ENCODE results near the gene ESPN. TPM values are rescaled to one million over a fixed set of nuclear protein-coding genes. Genes with fewer than 3 reads are reported as not detected.

ESPN gene
- total and polyA plus RNA-seq, 2 of the 4 experiments (the other 2 are of a cell fraction), result under 0.01 to 0.02 TPM

DNA sequence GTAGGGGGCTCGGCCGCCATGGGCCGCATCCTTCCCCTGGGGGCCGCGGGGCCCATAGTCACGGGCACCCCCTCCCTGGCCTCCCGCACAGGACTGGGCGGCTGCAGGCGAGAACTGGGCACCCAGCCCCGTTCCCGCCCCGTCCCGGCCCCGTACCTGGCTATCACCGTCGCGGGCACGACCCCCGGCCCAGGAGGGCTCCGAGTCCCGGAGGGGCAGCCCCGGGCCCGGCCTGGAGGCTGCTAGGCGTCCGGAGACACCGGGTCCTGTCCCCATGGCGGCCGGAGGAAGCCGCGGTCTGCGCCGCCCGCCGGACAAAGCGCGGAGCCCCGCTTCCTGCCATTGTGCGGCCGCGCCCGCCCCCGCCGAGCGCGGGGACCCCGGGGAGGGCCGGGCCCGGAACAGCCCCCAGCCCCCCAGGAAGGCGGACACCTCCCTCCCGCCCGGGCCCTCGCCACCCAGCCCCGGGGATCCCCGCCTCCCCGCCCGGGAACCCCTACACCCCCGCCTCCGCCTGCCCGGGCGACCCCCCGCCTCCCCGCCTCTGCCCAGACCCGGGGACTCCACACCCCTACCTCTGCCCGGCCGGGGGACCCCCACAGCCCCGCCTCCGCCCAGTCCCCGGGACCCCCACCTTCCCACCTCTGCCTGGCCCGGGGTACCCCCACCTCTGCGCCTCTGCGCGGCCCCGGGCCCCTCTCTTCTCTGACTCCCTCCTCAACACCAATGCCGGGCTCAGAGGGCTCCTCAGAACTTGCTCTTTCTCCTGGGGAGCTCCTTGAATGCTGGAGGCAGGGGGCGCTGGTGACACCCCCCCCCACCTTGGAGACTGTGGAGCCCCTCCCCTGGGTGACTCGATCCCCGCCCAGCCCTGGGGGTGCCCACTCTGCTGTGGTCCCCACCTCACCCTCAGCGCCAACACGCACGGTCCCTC lies 60.9 kb downstream of the ESPN start:
- no TSS peak for BruUV-seq (replicated peaks)
- peaks cover 3 to 16% of the 10 kb centered on the region in 2 experiments; a peak in 2 of 4 replicates for H3K79me1 ChIP-seq (ENCODE audit: low read depth in 1 of 2, low read length in 2 of 2)
- DNase-seq, result no peak
- H4K91ac ChIP-seq (ENCODE audit: insufficient read depth, low read depth, low read length), result no peak overlapping the region; the same call in 1 of the 2 replicates
- no peak overlapping the region for H2BK5ac ChIP-seq (ENCODE audit: low read depth, low read length, poor library complexity, severe bottlenecking)
- H3K23ac ChIP-seq (ENCODE audit: low read depth, low read length), result no peak overlapping the region
- H3K4me2 ChIP-seq (ENCODE audit: low read depth, low read length), result peak overlapping the region; percentile 71; the same call in 1 of the 2 replicates
- H3K4ac ChIP-seq (ENCODE audit: low read depth, low read length), result no peak overlapping the region; the same call in 1 of the 2 replicates
- no peak overlapping the region for H2BK120ac ChIP-seq (ENCODE audit: low read depth, low read length)
- H2AK9ac ChIP-seq (replicated peaks; ENCODE audit: low read depth, low read length, poor library complexity), result peak overlapping the region; percentile 91
- in situ Hi-C loops (cut with MboI; ENCODE audit: low sequenced_read_pairs), result no loop called here
- 0 out of 2 replicates have a peak, but pooled peaks cover 2% of the 10 kb centered on the region for H3K4me1 ChIP-seq (ENCODE audit: control insufficient read depth, insufficient read depth, low read length)
- H4K8ac ChIP-seq (ENCODE audit: low read depth in 2 of 2, low read length in 2 of 2), result peak overlapping the region in 1 of 2 experiments; percentile 48; a peak in 1 of 4 replicates
- 1% methylated on average over 34 of the region's 80 CpGs; no CpG with 5 or more reads in 1 of the 2 experiments for WGBS, 2 experiments (ENCODE audit: extremely low coverage in 2 of 2, insufficient read length in 1 of 2)
- no peak overlapping the region; the same call in 1 of the 2 replicates for H4K5ac ChIP-seq (ENCODE audit: low read depth, low read length)
- H3K9ac ChIP-seq (ENCODE audit: low read depth, low read length), result peak overlapping the region; percentile 52; the same call in 1 of the 2 replicates
- H2AFZ ChIP-seq (replicated peaks; ENCODE audit: low read length, poor library complexity), result peak overlapping the region; percentile 89
- no peaks in the 10 kb centered on the region for H3K9me1 ChIP-seq (ENCODE audit: insufficient read depth, low read length)
- intact Hi-C loops (cut with micrococcal nuclease), result loop anchor here (1.0 to 5.0 kb wide), 4 partner anchors 38 to 732 kb away; partner anchors contain the start of gene NOL9
- no peak for TF ChIP-seq MAZ (IDR thresholded peaks at IDR 0.05; ENCODE audit: borderline replicate concordance, low read depth, low read length)
- TF ChIP-seq BHLHE40 (IDR thresholded peaks at IDR 0.05; ENCODE audit: low read depth, low read length), result no peak
- TF ChIP-seq RCOR1 (IDR thresholded peaks at IDR 0.05; ENCODE audit: insufficient replicate concordance, low read length), result no peak
- TF ChIP-seq, protein P1, sequence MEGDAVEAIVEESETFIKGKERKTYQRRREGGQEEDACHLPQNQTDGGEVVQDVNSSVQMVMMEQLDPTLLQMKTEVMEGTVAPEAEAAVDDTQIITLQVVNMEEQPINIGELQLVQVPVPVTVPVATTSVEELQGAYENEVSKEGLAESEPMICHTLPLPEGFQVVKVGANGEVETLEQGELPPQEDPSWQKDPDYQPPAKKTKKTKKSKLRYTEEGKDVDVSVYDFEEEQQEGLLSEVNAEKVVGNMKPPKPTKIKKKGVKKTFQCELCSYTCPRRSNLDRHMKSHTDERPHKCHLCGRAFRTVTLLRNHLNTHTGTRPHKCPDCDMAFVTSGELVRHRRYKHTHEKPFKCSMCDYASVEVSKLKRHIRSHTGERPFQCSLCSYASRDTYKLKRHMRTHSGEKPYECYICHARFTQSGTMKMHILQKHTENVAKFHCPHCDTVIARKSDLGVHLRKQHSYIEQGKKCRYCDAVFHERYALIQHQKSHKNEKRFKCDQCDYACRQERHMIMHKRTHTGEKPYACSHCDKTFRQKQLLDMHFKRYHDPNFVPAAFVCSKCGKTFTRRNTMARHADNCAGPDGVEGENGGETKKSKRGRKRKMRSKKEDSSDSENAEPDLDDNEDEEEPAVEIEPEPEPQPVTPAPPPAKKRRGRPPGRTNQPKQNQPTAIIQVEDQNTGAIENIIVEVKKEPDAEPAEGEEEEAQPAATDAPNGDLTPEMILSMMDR (conservative IDR thresholded peaks at IDR 0.05; ENCODE audit: low read depth, low read length), result 0 out of 2 replicates have a peak, but pooled peaks have one; percentile 8
- H4K20me1 ChIP-seq (ENCODE audit: insufficient read depth, low read length), result peaks cover 6% of the 10 kb centered on the region; the same call in 1 of the 2 replicates
- H3K14ac ChIP-seq (replicated peaks; ENCODE audit: low read depth, low read length), result no peak overlapping the region; the same call in 1 of the 2 replicates
- dilution Hi-C loops (cut with HindIII; ENCODE audit: low sequenced_read_pairs, unreplicated experiment), result no loop called here
- H2AK5ac ChIP-seq (ENCODE audit: low read depth, low read length), result peak overlapping the region; percentile 26; the same call in 1 of the 2 replicates
- H3K9me3 ChIP-seq (ENCODE audit: control insufficient read depth, insufficient read depth, low read length), result no peaks in the 10 kb centered on the region
- H3K18ac ChIP-seq (ENCODE audit: low read depth, low read length), result no peak overlapping the region
- no peaks in the 10 kb centered on the region for H3K27me3 ChIP-seq (ENCODE audit: control insufficient read depth, insufficient read depth, low read length)
- H2BK15ac ChIP-seq (ENCODE audit: low read depth, low read length), result no peak overlapping the region
- ChIA-PET POLR2A (ENCODE audit: unreplicated experiment) (no interaction called here), CTCF (interaction anchor here (0.6 to 1.4 kb wide), 3 partner anchors 109 to 239 kb away, joined by 3 to 5 read pairs (median 3); no protein-coding TSS in a partner anchor)
- ATAC-seq (ENCODE audit: low read depth), result peak; percentile 14
- H3K27ac ChIP-seq (ENCODE audit: insufficient read depth, low read length), result no peak overlapping the region; the same call in 1 of the 2 replicates
- no peak overlapping the region for H3K56ac ChIP-seq (ENCODE audit: extremely low read depth, insufficient read depth, low read length)
- H2BK20ac ChIP-seq (ENCODE audit: low read depth, low read length), result no peak overlapping the region
- no peaks in the 10 kb centered on the region for H3K36me3 ChIP-seq (ENCODE audit: control insufficient read depth, insufficient read depth, low read length)
- peak overlapping the region; percentile 57 for H3K4me3 ChIP-seq (ENCODE audit: insufficient read depth, low read depth, low read length)
